Measurements from ENCODE around the gene SCUBE3.

Gene SCUBE3

DNA sequence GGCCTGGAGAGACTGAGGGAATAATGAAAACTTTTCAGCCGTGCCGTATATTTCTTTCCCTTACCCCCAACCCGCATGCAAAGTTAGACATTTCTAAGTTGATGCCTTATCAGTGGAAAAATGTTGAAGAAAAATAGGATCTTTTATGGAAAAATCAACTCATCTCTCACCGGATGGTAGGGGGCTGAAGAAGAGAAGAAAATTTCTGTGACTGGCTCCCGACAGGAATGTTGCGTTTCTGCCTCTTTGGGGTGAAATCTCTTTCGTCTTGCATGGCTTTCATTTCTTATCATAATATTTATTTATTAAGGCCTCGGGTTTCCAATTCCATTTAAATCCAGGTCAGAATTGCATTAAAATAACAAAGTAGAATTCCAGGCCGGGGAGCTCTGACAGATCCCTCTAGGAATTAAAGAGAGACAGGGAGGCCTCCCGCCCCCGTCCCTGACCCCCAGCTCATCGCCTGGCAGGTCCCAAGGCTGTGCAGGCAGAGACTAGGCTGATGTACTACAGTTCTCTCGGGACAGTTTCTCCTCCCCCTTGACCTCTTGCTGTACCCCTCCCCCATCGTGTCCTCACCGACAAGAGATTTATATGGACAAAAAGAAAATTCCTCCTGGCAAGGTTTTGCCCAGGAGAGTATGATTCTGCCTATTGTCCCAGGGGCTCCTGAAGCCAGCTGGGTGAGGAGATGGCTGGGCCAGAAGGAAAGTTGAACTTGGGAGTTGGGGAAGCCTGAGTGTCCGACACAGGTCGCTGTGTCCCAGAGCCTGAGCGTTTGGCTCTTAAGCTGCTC is 1.3 kb downstream of the SCUBE3 start:
- DNase-seq = no peak

- no peak for DNase-seq
Observed at GRCh38 chr6:35215665-35216411, 2.1 kb downstream of the SCUBE3 start.

DNA sequence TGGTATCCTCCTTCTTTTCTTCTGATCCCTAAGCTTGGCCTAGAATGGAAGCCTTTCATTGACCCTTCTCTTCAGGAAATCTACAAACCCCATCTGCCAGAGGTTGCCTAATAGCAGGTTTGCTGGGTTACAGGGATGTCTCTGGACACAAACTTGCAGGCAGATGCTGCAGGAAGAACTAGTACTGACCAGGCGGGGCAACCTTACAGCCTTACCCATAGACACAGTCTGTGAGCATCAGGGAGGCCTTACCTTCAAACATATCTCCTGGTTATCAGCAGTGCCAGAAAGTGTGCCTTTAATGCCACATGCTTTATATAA is 2.6 kb downstream of the SCUBE3 start:
- no peak for DNase-seq

GRCh38 chr6:35216851-35217811 is 3.4 kb downstream of the SCUBE3 start:
- no peak for DNase-seq

DNA sequence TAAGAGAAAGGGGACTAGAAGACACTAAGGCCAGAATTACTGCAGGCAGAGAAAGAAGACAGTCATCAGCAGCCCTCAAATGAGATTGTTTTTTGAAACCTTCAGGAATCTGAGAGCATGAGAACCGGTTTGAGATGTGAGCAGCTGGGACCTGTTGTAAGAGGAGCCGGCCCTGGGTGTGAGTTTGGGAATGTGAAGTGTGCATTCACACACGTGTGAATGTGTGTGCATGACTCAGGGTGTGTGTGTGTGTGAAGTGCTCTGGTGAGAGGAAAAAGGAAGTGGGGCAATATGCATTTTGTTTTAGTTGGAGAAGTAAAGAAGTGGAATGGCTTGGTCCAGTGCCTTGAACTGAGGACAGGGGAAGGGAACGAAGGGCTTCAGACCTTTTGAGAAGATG is 4.3 kb downstream of the SCUBE3 start:
- DNase-seq = no peak

- no peak for DNase-seq
Observed at GRCh38 chr6:35218456-35218855, 4.7 kb downstream of the SCUBE3 start.

DNA sequence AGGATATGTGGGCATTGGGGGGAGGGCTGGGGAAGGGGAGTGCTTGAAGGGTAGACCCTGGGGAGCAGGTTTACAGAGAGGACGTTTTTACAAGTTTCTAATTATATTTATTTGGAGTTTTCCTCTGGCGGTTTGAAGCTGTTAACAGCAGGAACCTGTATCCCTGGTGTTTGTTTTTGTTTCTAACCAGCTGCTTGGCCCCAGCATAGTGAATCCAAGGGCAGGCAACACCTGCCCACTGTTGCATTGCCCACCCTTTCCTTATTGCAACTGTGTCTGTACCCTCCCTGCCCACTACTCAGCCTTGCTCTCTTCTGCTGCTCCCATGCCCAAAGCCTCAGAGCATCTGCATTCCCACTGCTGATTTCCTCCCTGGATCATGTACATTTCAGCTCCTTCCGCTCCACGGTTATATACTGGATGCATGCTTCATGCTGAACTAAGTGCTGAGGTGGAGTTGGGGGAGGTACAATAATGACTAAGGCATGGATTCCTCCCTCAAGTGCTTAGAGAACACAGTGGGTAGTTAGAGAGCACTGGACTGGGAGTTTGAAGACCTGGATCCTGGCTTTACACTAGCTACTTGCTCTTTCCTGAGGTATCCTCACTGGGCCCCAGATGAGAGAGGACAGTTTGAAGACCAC is 6.0 kb downstream of the SCUBE3 start:
- no peak for DNase-seq

GRCh38 chr6:35220711-35221110 is 7.0 kb downstream of the SCUBE3 start:
- no peak for DNase-seq

DNA sequence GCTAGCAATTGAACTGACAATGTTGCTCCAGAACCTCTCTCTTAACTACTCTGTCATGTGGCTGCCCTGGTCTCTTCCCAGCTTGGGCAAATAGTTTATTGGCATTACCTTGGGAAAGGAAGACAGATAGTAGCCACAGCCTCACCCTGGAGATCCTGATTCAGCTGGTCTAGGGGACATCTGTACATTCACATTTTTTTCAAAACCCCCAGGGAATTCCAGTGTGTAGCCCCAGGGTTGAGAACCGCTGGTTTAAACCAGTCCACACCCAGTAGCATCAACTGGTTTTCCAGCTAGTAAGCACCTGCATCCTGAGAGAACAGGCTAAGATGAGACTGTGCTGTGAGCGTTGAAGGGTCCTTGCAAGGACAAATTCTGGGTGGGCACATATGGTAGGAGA is 9.6 kb downstream of the SCUBE3 start:
- DNase-seq = no peak

DNA sequence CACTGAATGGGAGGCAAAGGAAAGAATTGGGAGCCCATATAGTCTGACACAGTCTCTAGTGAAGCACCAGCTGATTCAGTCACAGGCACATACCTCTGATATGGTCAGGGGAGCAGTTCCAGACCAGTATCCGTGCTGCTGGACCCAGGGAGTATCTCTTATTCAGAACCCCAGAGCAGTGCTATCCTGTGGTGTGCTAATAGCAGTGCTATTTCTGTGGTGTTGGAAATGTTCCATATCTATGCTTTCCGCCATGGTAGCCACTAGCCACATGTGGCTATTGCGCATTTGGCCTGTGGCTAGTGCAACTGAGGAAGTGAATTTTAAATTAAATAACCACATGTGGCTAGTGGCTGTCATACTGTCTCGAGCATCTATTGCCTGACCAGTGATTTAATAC is 11.0 kb downstream of the SCUBE3 start:
- DNase-seq = no peak

DNA sequence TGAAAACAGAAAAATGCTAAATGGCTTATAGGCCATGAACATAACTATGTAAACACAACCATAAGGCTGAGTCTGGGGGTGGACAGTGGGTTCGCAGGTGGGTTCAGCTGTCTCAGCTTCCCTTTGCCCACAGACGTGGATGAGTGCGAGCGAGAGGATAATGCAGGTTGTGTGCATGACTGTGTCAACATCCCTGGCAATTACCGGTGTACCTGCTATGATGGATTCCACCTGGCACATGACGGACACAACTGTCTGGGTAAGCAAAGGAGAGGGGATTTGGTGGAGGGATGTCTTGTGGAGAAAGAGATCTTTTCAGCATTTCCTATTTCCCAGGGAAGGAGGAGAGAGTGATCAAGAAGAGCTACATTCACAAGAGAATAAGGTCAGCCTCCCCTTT is 14.7 kb downstream of the SCUBE3 start:
- no peak for DNase-seq

- DNase-seq = no peak
Observed at GRCh38 chr6:35229304-35229703, 15.5 kb downstream of the SCUBE3 start.

DNA sequence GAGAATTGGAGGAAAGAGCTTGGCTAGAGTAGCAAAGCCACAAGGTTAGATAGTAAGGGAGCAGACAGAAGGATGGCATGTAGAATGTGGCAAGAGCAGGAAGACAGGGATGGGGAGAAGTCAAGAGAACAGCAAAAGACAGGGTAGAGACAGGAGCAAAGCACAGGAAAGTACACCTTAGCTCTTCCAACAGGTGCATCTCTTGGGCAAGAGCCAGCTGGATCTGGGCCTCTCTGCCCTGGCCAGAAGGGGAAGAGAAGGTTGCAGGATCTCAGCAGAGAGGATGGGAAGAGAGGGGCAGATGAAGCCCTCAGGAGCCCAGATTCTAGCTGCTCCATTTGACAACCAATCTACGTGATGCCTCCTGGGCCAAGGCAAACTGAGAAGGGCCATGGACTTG is 16.7 kb downstream of the SCUBE3 start:
- DNase-seq = no peak

DNA sequence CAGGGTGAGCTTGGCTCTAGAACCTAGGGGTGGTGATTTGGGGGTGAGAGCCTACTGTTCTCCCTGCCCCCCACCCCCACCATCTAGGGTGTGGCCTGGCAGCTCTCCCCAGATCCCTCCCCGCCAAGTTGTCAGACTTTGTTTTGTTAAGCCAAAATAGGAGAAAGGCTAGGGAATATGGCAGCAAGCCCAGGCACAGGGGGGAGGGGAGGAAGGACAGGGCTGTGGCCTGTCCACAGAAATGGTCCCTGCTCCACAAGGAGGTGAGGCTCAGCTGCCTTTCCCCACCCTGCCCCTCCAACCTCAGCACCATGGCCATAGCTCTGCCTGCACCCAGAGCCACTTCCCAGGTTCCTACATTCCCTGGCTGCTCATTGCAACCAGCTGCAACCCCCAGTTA is 17.2 kb downstream of the SCUBE3 start:
- DNase-seq = no peak

GRCh38 chr6:35231563-35231962 is 17.8 kb downstream of the SCUBE3 start:
- DNase-seq = no peak

GRCh38 chr6:35234901-35235300 is 21.1 kb downstream of the SCUBE3 start:
- DNase-seq = no peak

DNA sequence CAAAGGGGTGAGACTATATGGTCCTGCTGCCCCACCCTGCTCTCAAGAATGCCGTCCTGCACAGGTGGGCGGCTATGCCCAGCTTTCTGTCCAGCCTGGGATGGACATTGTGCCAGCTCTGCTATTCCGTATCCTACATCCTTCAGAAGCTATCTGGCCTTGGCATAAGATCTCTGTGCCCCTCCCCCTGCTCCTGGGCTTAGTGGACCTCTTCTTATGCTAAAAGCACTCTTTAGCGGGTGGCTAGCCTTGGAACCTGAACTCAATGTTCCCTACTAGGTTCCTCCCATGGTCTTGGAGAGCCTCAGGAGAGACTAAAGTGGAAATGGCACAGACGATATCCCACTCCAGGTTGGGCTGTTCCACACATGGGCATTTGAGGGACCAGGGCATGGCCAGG is 22.5 kb downstream of the SCUBE3 start:
- no peak for DNase-seq

DNA sequence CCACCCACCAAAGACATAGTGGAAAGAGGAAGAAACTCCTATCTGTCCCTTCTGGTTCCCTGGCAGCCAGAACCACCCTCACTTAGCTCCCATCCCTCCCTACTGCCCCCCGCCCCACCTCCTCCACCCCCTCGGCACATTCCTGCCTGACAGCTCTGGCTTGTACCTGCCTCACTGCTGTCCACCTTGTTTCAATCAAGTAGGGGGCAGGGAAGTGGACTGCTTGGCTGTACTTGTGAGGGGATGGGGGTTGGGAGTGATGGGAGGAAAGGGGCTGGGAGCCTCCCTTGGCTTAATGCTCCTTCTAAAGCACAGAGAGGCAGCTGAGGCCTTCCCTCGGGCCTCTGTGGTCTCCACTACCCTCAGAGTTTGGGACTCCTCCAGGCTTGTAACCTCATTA is 23.7 kb downstream of the SCUBE3 start:
- DNase-seq = no peak

DNA sequence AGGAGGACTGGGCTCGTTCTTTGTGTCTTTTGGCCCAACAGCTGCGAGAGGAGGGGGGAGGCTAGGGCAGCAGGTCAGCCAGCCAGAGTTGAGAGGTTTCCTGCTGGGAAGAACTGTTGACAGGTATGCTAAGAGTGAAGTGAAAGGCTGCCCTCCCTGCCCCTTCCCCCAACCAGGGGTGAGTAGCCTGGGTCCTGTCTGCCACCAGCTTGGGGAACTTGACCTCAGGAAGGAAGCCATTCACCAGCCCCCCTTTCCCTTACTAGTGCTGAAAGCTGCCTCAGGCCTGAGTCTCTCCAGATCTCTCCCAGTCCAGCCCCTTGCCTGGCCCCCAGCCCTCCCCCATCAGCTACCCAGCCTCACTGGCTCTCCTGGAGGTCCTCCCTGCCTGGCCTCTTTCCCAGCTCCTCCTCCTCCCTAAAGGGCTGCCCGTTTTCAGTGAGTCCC is 25.1 kb downstream of the SCUBE3 start:
- DNase-seq = no peak

DNA sequence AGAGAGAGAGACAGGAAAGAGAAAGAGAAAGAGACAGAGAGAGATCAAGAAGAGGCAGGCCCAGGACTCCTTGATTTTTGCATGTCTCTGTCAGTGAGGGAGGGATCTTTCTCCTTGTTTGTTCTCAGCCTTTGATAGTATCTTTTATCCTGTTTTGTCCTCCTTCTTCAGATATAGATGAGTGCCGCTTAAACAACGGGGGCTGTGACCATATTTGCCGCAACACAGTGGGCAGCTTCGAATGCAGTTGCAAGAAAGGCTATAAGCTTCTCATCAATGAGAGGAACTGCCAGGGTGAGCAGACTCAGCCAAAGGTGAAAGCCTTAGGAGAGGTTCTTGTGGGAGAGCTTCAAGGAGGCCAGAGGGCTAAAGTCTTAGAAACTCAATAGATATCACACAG is 25.8 kb downstream of the SCUBE3 start:
- DNase-seq = no peak

DNA sequence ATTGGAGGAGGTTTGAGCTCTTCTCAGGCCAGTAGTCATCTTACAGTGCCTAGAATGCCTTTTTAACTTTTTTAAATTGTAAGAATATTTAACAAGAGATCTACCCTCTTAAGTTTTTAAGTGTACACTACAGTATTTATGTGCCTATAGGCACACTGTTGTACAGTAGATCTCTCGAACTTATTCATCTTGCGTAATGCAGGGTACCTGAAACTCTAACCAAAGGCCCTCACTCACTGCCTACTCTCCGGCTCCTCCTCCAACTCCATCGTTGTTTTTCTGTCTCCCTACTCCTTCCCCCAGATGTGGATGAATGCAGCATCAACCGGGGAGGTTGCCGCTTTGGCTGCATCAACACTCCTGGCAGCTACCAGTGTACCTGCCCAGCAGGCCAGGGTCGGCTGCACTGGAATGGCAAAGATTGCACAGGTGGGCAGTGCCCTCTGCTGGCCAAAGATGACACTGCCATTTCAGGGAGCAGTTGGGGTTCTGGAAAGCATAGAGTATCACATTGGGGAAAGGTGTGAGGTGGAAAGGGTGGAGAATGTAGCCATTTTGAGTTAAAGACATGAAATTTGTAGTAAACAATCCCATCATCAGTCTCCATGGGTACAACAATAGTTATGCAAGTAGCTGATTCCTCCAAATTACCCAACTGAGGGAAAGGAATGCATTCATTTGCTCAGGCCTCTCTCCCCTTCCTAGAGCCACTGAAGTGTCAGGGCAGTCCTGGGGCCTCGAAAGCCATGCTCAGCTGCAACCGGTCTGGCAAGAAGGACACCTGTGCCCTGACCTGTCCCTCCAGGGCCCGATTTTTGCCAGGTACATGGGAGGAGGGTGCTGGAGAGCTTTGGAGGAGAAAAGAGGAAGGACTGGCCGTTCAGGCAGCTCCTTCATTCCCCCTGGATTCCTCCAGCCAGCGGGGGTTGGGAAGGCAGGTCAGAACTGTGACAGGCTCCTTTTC is 27.4 kb downstream of the SCUBE3 start:
- DNase-seq = no peak

DNA sequence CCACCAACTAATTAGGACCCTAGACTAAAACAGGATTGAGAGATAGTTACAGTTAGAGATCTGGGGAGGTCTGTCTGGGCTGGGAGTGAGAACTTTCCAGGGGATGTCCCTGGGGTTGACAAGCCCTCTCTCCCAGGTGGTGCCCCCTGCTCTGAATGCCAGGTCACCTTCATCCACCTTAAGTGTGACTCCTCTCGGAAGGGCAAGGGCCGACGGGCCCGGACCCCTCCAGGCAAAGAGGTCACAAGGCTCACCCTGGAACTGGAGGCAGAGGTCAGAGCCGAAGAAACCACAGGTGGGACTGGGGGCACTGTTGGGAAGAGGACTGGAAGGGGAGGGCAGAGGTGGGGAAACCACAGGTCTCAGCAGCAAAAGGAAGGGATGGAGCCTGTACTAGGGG is 28.7 kb downstream of the SCUBE3 start:
- no peak for DNase-seq
